Mesothelial cell of epicardium (in vitro differentiated cells): ENCODE data around the gene USP5. TPM values are rescaled to one million over a fixed set of nuclear protein-coding genes. Genes with fewer than 3 reads are reported as not detected.

Source experiments
- DNase-seq, 2 experiments: peaks; one replicate each; pipeline ENCODE4 v3.0.0; 2021; ENCODE audit warnings: low spot score in 2 of 2; ENCODE audit not compliant: unreplicated experiment in 2 of 2
- H3K27ac Mint-ChIP-seq: 2 replicates; pipeline ENCODE4 v1.8.0; 2021; ENCODE audit warnings: mixed read lengths
- H3K27me3 Mint-ChIP-seq: 2 replicates; pipeline ENCODE4 v1.8.0; 2021; ENCODE audit warnings: low read depth, mixed read lengths
- H3K36me3 Mint-ChIP-seq: 2 replicates; pipeline ENCODE4 v1.8.0; 2021; ENCODE audit warnings: mixed read lengths
- H3K4me1 Mint-ChIP-seq: 2 replicates; pipeline ENCODE4 v1.8.0; 2021; ENCODE audit warnings: mixed read lengths
- H3K4me3 Mint-ChIP-seq: 2 replicates; pipeline ENCODE4 v1.8.0; 2021; ENCODE audit warnings: mild to moderate bottlenecking, moderate library complexity, mixed read lengths
- H3K9me3 Mint-ChIP-seq: 2 replicates; pipeline ENCODE4 v1.8.0; 2021; ENCODE audit warnings: mixed read lengths
- CTCF ChIP-seq: fragments of 200-600 bp; sonication (generic); IDR thresholded peaks from one replicate; pipeline ENCODE4 v1.5.0; 2021; ENCODE audit warnings: antibody characterized with exemption; ENCODE audit not compliant: unreplicated experiment
- total RNA-seq: library from RNA; stranded (reverse); gene quantifications from 3 replicates; pipeline ENCODE4 v1.2.1, GENCODE V29; 2021

The USP5 gene
- total RNA-seq, 1 donor from 2014 or later, result 119 TPM

GRCh38 chr12:6839482-6840201 is 12.3 kb upstream of the USP5 start:
- H3K9me3 Mint-ChIP-seq, result no peaks in the 10 kb centered on the region

GRCh38 chr12:6840330-6840729 is 11.6 kb upstream of the USP5 start:
- Mint-ChIP-seq H3K9me3 (no peaks in the 10 kb centered on the region), H3K27me3 (no peaks in the 10 kb centered on the region), H3K4me1 (peaks cover 4% of the 10 kb centered on the region), H3K36me3 (peaks cover 19% of the 10 kb centered on the region), H3K4me3 (no peak overlapping the region), H3K27ac (no peak overlapping the region)
- DNase-seq, result no peak
- TF ChIP-seq CTCF, result no peak

More at GRCh38 chr12:6839482-6840201, 12.3 kb upstream of the USP5 start:
- H3K4me1 Mint-ChIP-seq, result peaks cover 4% of the 10 kb centered on the region
- H3K36me3 Mint-ChIP-seq, result peaks cover 21% of the 10 kb centered on the region
- DNase-seq, result no peak
- no peak overlapping the region for H3K27ac Mint-ChIP-seq
- no peaks in the 10 kb centered on the region for H3K27me3 Mint-ChIP-seq
- TF ChIP-seq CTCF, result no peak
- H3K4me3 Mint-ChIP-seq, result no peak overlapping the region

DNA sequence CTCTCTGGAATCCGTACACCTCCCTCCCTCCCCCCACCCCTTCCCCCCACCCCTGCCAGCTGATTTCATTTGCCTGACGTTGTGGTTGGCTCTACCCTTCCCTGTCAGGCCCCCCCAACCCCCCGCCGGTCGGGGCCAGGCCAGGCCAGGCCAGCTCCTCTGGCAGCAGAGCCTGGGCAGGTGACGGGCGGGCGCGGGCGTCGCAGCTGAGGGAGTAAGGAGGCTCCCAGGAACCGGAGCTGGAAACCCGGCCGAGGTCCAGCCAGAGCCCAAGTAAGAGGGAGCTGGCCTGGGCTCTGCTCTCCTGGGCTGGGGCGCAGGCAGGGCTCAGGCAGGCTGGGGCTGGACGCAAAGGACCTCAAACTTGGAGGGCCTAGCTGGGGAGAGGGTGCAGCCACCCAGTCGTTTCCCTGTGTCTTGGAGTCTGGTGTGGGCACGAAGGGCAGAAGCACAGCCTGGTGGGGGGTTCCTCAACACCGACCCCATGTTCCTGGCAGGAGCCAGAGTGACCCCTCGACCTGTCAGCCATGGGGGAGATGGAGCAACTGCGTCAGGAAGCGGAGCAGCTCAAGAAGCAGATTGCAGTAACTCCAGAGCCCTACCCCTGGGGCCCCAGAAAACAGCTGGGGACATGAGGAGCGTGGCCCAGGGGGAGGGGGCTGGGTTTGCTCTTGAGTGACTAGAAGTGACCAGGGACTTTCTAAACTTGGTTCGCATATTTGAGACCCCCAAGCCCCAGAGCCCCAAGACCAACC is 11.0 kb upstream of the USP5 start, which contains the start of gene GNB3:
Gene GNB3 (plus strand): TSS at position 165 of the 755 bp plus-strand sequence. CDS start 363 bp downstream, at position 528.
- no peaks in the 10 kb centered on the region for H3K27me3 Mint-ChIP-seq
- TF ChIP-seq CTCF, result no peak
- H3K9me3 Mint-ChIP-seq, result no peaks in the 10 kb centered on the region
- H3K36me3 Mint-ChIP-seq, result peaks cover 21% of the 10 kb centered on the region
- no peak for DNase-seq
- H3K4me1 Mint-ChIP-seq, result peaks cover 4% of the 10 kb centered on the region
- H3K4me3 Mint-ChIP-seq, result no peak within 1 kb of the TSS
- no peak within 1 kb of the TSS for H3K27ac Mint-ChIP-seq

- Mint-ChIP-seq H3K4me3 (no peak overlapping the region), H3K27me3 (no peaks in the 10 kb centered on the region), H3K9me3 (no peaks in the 10 kb centered on the region), H3K27ac (no peak overlapping the region), H3K36me3 (peaks cover 26% of the 10 kb centered on the region), H3K4me1 (peaks cover 4% of the 10 kb centered on the region)
- no peak for TF ChIP-seq CTCF
- no peak for DNase-seq
These were observed 9.9 kb upstream of the USP5 start for GRCh38 chr12:6842075-6842474.

DNA sequence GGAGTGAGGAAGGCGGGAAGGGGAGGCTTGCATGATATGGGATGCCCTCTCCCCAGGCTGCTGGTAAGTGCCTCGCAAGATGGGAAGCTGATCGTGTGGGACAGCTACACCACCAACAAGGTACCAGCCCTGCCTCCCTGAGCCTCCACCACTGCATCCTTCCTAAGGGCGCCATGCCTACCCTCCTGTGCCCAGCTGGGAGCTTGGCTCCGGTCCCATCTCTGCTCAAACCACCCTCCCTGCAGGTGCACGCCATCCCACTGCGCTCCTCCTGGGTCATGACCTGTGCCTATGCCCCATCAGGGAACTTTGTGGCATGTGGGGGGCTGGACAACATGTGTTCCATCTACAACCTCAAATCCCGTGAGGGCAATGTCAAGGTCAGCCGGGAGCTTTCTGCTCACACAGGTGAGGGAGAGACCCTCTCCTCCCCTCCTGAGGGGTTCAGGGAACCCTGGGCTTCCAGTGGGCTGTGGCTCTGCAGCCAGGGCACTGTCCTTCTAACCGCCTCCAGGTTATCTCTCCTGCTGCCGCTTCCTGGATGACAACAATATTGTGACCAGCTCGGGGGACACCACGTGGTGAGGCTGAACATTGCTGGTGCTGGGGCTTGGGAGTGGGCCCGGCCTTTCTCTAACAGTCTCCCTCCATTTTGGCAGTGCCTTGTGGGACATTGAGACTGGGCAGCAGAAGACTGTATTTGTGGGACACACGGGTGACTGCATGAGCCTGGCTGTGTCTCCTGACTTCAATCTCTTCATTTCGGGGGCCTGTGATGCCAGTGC is 8.6 kb upstream of the USP5 start:
- no peak for DNase-seq
- Mint-ChIP-seq H3K9me3 (no peaks in the 10 kb centered on the region), H3K4me3 (no peak overlapping the region), H3K27ac (no peak overlapping the region), H3K4me1 (peaks cover 4% of the 10 kb centered on the region), H3K27me3 (no peaks in the 10 kb centered on the region), H3K36me3 (peaks cover 29% of the 10 kb centered on the region)
- no peak for TF ChIP-seq CTCF
